Esophagus squamous epithelium (tissue), 4 donors: ENCODE measurements around the gene NRDE2.

Experiments
- CTCF ChIP-seq, 6 experiments: fragments of 450-650 bp in 4 of 6; fragments of 200-600 bp in 2 of 6; sonication (generic) in 2 of 6; IDR thresholded peaks; one replicate each; pipeline ENCODE4 v1.5.1; 2016 to 2019; ENCODE audit warnings: antibody characterized with exemption in 6 of 6, mild to moderate bottlenecking in 4 of 6, moderate library complexity in 4 of 6
- POLR2A ChIP-seq, 4 donors: fragments of 450-650 bp; IDR thresholded peaks; one replicate each; pipeline ENCODE4 v1.6.1; 2017; ENCODE audit warnings: antibody characterized with exemption in 4 of 4, mild to moderate bottlenecking in 4 of 4, moderate library complexity in 3 of 4

- TF ChIP-seq CTCF (IDR thresholded peaks at IDR 0.05) (no peak), POLR2A (IDR thresholded peaks at IDR 0.05) (no peak)
These were observed 67.8 kb downstream of the NRDE2 start for GRCh38 chr14:90263748-90264449.
